Omental fat pad (tissue), 4 donors: ENCODE results near the gene CCDC15. TPM values are rescaled to one million over a fixed set of nuclear protein-coding genes. Genes with fewer than 3 reads are reported as not detected.

Source experiments
- ATAC-seq: fragments of 150-250 bp; one replicate; pipeline ENCODE4 v1.9.1; 2016; ENCODE audit warnings: mild to moderate bottlenecking, moderate library complexity; ENCODE audit not compliant: low FRiP score
- DNase-seq: peaks from one replicate; pipeline ENCODE4 v3.0.0-alpha.2; 2019; ENCODE audit warnings: low spot score
- CTCF ChIP-seq, 3 donors: fragments of 450-650 bp; IDR thresholded peaks; one replicate each; pipeline ENCODE4 v1.5.1; 2016 to 2017; ENCODE audit warnings: antibody characterized with exemption in 3 of 3, mild to moderate bottlenecking in 3 of 3, moderate library complexity in 2 of 3
- total RNA-seq, 4 donors: library from RNA; depleted of rRNA; stranded (reverse); fragments of >200 nt; gene quantifications; one replicate each; pipeline ENCODE4 v1.1.0, GENCODE V29; 2016

Gene CCDC15
- total RNA-seq, 4 donors from 2014 or later: 0.88 to 2.4 (median 1.1) TPM

GRCh38 chr11:125090816-125091215 lies 136.8 kb downstream of the CCDC15 start:
- TF ChIP-seq CTCF (IDR thresholded peaks at IDR 0.05): no peak
- ATAC-seq (no peak), DNase-seq (no peak)

Other genes starting within 250 kb of the CCDC15 start
- gene NRGN, start 214.3 kb upstream of the CCDC15 start, total RNA-seq: 1 to 10 TPM; 1.0 to 3.2 (median 2.0) TPM
- 10 to 100 TPM in 1 of 4 donors, 1 to 10 TPM in 3; 1.4 to 14.1 (median 3.9) TPM for gene VSIG2, start 201.9 kb upstream of the CCDC15 start, total RNA-seq
- gene ESAM, start 191.9 kb upstream of the CCDC15 start, total RNA-seq: 100 to 1,000 TPM in 1 of 4 donors, 10 to 100 TPM in 3; 23.0 to 116 (median 62.6) TPM
- gene MSANTD2, start 153.8 kb upstream of the CCDC15 start, total RNA-seq: 10 to 100 TPM; 12.9 to 27.1 (median 16.2) TPM
- gene ROBO3, start 88.8 kb upstream of the CCDC15 start, total RNA-seq: 10 to 100 TPM; 24.5 to 71.5 (median 27.9) TPM
- 100 to 1,000 TPM in 1 of 4 donors, 10 to 100 TPM in 3; 31.7 to 152 (median 75.2) TPM for gene ROBO4, start 56.3 kb upstream of the CCDC15 start, total RNA-seq
- gene HEPN1, start 35.0 kb upstream of the CCDC15 start, total RNA-seq: under 1 TPM in 1 of 4 donors, not detected in 3; 0.56 TPM
- 10 to 100 TPM in 3 of 4 donors, 1 to 10 TPM in 1; 8.5 to 37.3 (median 21.3) TPM for gene HEPACAM, start 18.2 kb upstream of the CCDC15 start, total RNA-seq
- gene SLC37A2, start 109.1 kb downstream of the CCDC15 start, total RNA-seq: 10 to 100 TPM; 15.6 to 26.0 (median 21.5) TPM
- gene TMEM218, start 157.4 kb downstream of the CCDC15 start, total RNA-seq: 10 to 100 TPM; 17.0 to 24.4 (median 21.9) TPM
- gene PKNOX2, start 210.5 kb downstream of the CCDC15 start, total RNA-seq: 1 to 10 TPM in 2 of 4 donors, under 1 TPM in 2; 0.19 to 2.7 (median 0.82) TPM